Activated CD8-positive, alpha-beta T cell treated with anti-CD3 and anti-CD28 coated beads, Interleukin-2, amount 10 ng/mL, durations not matched to agents 7 days and 5 days (primary cell): ENCODE measurements around the gene TBC1D16. TPM values are rescaled to one million over a fixed set of nuclear protein-coding genes. Genes with fewer than 3 reads are reported as not detected.
"Not testable (repeated sequence)": the region's sequence is repeated elsewhere in the genome, so short reads cannot be mapped to it uniquely, and the experiment has no call there.

Source experiments
- ATAC-seq: fragments of 150-1000 bp; cut with Tn5 transposase; one replicate; pipeline ENCODE4 v1.10.0; 2021; ENCODE audit warnings: moderate library complexity
- CTCF ChIA-PET: fragments of 350-600 bp; sonication (Branson Sonifier 250); formaldehyde crosslinking; loops from one replicate; lab custom pipeline; 2021; ENCODE audit warnings: antibody characterized with exemption; lab: Charles Lee
- POLR2A ChIA-PET: fragments of 350-600 bp; sonication (Branson Sonifier 250); formaldehyde crosslinking; loops from one replicate; lab custom pipeline; 2021; ENCODE audit warnings: antibody characterized with exemption; lab: Charles Lee
- DNase-seq: peaks from one replicate; pipeline ENCODE4 v3.0.0-alpha.2; 2020
- H3K27ac Mint-ChIP-seq: one replicate; pipeline ENCODE4 v1.8.0; 2021; ENCODE audit warnings: mild to moderate bottlenecking, mixed read lengths
- H3K27me3 Mint-ChIP-seq: one replicate; pipeline ENCODE4 v1.8.0; 2021; ENCODE audit warnings: low read depth, mixed read lengths
- H3K36me3 Mint-ChIP-seq: one replicate; pipeline ENCODE4 v1.8.0; 2021; ENCODE audit warnings: low read depth, mixed read lengths
- H3K4me1 Mint-ChIP-seq: one replicate; pipeline ENCODE4 v1.8.0; 2021; ENCODE audit warnings: low read depth, mixed read lengths
- H3K4me3 Mint-ChIP-seq: one replicate; pipeline ENCODE4 v1.8.0; 2021; ENCODE audit warnings: mild to moderate bottlenecking, mixed read lengths
- H3K9me3 Mint-ChIP-seq: one replicate; pipeline ENCODE4 v1.8.0; 2022; ENCODE audit warnings: mixed read lengths; ENCODE audit not compliant: insufficient read depth
- total RNA-seq, 2 experiments: library from RNA; stranded (reverse); gene quantifications; one replicate each; pipeline ENCODE4 v1.2.3, GENCODE V29; 2021

The TBC1D16 gene
- total RNA-seq, 2 experiments from 2014 or later = 1.3 to 2.1 TPM

DNA sequence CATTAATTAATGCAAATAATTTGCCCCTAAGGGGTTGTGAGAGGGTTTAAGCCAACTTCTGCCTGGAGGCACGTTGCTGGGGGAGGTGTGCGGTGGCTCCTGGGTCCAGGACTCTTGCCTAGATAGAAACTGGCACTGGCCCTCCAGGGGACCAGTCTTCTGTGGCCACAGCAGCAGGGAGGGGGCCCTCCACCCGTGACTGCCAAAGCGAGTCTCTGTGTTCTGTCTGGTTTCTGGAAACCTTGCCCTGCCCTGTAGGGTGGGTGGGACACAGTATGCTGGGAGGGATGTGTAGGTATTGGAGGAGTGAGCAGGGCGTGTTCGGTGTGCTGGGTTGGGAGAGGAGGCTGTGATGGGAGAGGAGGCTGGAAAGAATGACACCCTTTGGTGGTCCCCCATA is 78.8 kb downstream of the TBC1D16 start:
- no peak overlapping the region for H3K4me3 Mint-ChIP-seq
- no peak for DNase-seq
- ATAC-seq = no peak
- no peak overlapping the region for H3K27ac Mint-ChIP-seq
- H3K27me3 Mint-ChIP-seq = peaks cover 9% of the 10 kb centered on the region
- H3K4me1 Mint-ChIP-seq = peaks cover 4% of the 10 kb centered on the region
- POLR2A ChIA-PET = no interaction called here
- H3K36me3 Mint-ChIP-seq = no peaks in the 10 kb centered on the region
- CTCF ChIA-PET = no interaction called here
- H3K9me3 Mint-ChIP-seq = no peaks in the 10 kb centered on the region

DNA sequence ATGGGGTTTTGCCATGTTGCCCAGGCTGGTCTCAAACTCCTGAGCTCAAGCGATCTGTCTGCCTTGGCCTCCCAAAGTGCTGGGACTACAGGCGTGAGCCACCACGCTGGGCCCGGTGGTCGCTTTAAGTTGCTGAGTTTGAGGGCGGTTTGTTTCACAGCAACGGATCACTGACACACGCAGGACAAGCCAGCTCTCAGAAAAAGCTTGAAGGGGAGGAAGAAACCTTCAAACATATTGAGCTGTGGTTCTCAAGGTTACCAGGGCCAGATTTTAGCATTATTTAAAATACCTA is 79.3 kb downstream of the TBC1D16 start:
- H3K4me1 Mint-ChIP-seq, H3K27ac Mint-ChIP-seq, ATAC-seq, POLR2A ChIA-PET, H3K9me3 Mint-ChIP-seq, H3K27me3 Mint-ChIP-seq, H3K4me3 Mint-ChIP-seq, DNase-seq, H3K36me3 Mint-ChIP-seq, CTCF ChIA-PET: not testable (repeated sequence)

DNA sequence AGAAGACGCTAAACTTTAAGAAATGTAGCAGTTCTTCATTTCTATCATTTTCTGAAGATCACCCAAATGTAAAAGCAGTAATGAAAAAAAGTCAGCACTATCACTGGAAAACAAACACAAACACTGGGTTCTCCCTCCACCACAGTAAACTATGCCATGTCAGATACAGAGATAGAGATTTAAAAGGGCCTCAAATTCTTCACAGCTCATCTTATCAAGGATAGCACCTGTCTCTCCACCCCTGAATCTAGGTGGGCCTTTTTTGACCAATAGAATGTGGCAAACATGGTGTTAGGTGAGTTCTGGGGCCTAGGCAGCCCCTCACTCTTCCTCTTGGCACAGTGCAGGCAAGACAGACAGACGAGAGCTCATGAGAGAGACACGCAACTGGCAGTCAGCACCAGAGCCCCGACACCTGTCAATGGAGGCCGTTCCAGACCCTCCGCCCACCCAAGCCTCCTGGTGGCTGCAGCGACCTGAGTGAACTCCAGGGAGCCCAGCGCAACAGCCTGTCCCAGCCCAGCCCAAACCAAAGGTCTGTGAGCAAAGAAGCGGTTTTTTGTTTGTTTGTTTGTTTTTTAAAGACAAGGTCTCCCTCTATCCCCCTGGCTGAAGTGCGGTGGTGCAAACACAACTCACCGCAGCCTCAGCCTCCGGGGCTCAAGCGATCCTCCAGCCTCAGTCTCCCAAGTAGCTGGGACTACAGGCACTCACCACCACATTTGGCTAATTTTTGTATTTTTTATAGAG is 79.8 kb downstream of the TBC1D16 start:
- Mint-ChIP-seq H3K27ac (no peak overlapping the region), H3K4me1 (peaks cover 2% of the 10 kb centered on the region), H3K4me3 (no peak overlapping the region), H3K27me3 (peaks cover 9% of the 10 kb centered on the region), H3K9me3 (no peaks in the 10 kb centered on the region), H3K36me3 (no peaks in the 10 kb centered on the region)
- no peak for DNase-seq
- CTCF ChIA-PET = interaction anchor here (1.0 to 1.3 kb wide), 2 partner anchors 15 to 209 kb away, joined by 3 to 7 read pairs; no protein-coding TSS in a partner anchor
- POLR2A ChIA-PET = no interaction called here
- no peak for ATAC-seq

DNA sequence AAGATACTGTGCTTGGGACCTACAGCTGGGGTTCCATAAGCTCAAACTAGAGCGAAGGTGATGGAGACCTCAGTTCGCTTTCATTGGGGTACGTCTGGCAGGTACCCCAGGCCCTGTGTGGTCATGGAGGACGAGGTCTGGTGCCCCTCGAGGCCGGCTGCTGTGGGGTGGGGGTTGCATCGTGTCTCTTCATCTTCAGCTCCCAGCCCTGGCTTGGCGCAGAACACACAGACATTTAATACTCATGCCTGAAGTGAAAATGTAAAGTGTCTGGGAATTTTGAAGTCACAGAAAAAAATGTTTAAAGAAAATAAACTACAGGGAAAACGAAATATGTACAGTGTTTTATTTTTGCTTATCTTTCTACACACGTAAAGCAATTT is 80.5 kb downstream of the TBC1D16 start:
- no peaks in the 10 kb centered on the region for H3K4me1 Mint-ChIP-seq
- ChIA-PET CTCF (interaction anchor here (0.9 to 1.3 kb wide), 3 partner anchors 15 to 208 kb away, joined by 3 to 7 read pairs (median 3); no protein-coding TSS in a partner anchor), POLR2A (no interaction called here)
- peaks cover 9% of the 10 kb centered on the region for H3K27me3 Mint-ChIP-seq
- H3K27ac Mint-ChIP-seq = no peak overlapping the region
- DNase-seq (no peak), ATAC-seq (no peak)
- H3K36me3 Mint-ChIP-seq = no peaks in the 10 kb centered on the region
- H3K9me3 Mint-ChIP-seq = no peaks in the 10 kb centered on the region
- H3K4me3 Mint-ChIP-seq = no peak overlapping the region

DNA sequence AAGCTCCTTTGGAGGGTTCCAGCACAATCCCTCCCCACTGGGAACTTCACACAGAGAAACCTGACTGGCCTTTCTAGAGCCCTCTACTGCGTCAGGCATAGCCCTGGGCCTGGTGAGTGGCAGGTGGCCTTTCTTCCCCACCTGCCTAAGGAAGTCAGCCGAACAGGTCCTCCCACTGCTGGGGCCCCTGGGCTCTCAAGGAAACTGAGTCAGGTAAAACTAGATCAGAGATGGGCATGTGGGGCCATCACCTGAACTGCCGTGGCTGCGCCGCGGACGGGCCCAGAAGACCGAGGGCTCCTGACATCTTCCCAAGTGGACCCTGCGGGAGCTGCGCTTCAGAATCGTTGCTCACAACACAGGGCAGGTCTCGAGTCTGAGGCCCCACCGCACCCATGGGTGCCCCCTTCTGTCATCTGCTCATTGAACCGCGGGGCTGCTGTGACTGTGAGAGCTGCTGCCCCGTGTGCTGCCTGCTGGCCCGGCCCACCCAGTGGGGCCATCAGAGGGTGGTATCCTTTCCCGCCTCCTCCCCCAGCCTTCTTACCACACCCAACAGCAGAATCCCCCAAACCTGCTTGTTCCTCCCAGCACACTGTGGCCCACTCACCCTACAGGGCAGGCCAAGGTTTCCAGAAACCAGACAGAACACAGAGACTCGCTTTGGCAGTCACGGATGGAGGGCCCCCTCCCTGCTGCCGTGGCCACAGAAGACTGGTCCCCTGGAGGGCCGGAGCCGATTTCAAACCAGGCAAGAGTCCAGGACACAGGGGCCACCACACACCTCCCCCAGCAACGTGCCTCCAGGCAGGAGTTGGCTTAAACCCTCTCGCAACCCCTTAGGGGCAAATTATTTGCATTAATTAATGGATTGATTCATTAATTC is 81.1 kb downstream of the TBC1D16 start:
- Mint-ChIP-seq H3K4me1 (no peaks in the 10 kb centered on the region), H3K4me3 (no peak overlapping the region), H3K27me3 (peaks cover 9% of the 10 kb centered on the region), H3K9me3 (no peaks in the 10 kb centered on the region), H3K36me3 (no peaks in the 10 kb centered on the region), H3K27ac (no peak overlapping the region)
- CTCF ChIA-PET = interaction anchor here (0.9 to 1.3 kb wide), 3 partner anchors 16 to 208 kb away, joined by 3 to 7 read pairs (median 3); no protein-coding TSS in a partner anchor
- POLR2A ChIA-PET = no interaction called here
- ATAC-seq = no peak
- DNase-seq = no peak

DNA sequence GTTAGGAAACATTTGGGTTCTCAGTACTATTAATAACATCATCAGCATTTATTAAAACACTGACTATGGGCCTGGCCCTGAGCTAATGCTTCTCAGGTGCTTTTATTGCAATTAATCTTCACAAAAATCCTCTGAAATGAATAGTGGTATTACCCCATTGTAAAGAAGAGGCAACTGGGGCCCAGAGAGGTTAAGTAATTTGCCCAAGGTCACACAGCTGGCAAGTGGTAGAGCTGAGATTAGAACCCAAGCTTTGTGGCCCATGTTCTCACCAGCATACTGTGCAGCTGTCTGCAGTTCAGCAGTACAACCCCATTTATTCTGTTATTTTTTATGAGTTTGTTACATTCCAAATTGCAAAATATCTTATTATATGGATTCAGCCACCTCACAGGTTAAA is 82.3 kb downstream of the TBC1D16 start:
- Mint-ChIP-seq H3K9me3 (no peaks in the 10 kb centered on the region), H3K27ac (no peak overlapping the region), H3K27me3 (peaks cover 3% of the 10 kb centered on the region), H3K4me3 (no peak overlapping the region), H3K4me1 (no peaks in the 10 kb centered on the region), H3K36me3 (no peaks in the 10 kb centered on the region)
- no peak for ATAC-seq
- CTCF ChIA-PET = interaction anchor here (0.7 kb wide), 1 partner anchor 207 kb away, joined by 3 read pairs; no protein-coding TSS in a partner anchor
- POLR2A ChIA-PET = no interaction called here
- no peak for DNase-seq

DNA sequence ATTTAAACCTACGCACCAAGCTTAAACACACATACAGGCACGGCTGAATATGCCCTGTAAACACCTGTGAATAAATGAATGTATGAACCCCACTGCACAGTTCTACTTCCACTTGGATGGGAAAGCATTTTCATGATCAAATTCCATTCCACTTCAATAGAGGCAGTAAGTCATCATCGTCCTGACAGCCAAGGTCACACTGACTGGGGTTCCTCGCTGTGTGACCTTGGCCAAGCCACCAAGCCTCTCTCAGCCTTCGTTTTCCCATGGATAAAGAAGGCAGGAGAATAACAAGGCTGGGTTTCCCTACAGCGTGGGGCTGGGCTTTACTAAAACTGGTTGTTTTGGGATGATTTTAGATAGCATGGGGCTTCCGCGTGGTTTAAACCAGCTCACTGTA is 82.8 kb downstream of the TBC1D16 start:
- CTCF ChIA-PET = interaction anchor here (0.7 kb wide), 1 partner anchor 207 kb away, joined by 3 read pairs; no protein-coding TSS in a partner anchor
- Mint-ChIP-seq H3K4me3 (no peak overlapping the region), H3K9me3 (no peaks in the 10 kb centered on the region), H3K27ac (no peak overlapping the region), H3K27me3 (peaks cover 3% of the 10 kb centered on the region), H3K4me1 (no peaks in the 10 kb centered on the region), H3K36me3 (no peaks in the 10 kb centered on the region)
- POLR2A ChIA-PET = no interaction called here
- DNase-seq (no peak), ATAC-seq (no peak)

DNA sequence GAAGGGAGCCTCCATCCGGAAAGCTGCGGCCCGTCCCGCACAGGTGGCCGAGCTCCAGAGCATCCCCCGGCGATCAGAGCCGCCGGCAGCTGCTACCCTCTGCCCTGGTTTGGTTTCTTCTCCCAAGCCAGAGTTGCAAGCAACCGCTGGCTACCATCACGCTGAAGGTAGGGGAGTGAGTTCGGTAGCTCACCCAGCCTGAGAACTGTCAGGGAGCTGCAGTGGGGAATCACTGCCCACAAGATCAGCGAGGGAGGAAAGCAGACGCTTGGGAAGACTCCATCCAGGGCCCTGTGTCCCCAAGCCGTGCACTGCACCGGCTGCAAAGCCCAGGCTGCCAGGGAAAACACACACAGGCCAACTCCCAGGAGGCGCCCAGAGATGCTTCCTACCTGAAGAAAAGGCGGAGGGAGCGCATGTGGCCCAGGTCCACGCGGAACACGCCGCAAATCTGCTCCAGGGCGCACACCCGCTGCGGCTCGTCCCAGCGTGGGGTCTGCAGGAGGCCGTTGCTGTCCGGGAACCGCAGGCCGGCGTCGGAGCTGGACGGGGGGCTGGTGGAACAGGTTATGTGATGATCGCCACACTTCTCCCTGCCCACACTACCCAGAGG is 83.3 kb downstream of the TBC1D16 start:
- CTCF ChIA-PET = interaction anchor here (0.7 kb wide), 1 partner anchor 206 kb away, joined by 3 read pairs; no protein-coding TSS in a partner anchor
- Mint-ChIP-seq H3K4me1 (no peaks in the 10 kb centered on the region), H3K4me3 (no peak overlapping the region), H3K36me3 (no peaks in the 10 kb centered on the region), H3K27me3 (peaks cover 2% of the 10 kb centered on the region), H3K9me3 (no peaks in the 10 kb centered on the region), H3K27ac (no peak overlapping the region)
- POLR2A ChIA-PET = no interaction called here
- ATAC-seq (no peak), DNase-seq (no peak)

DNA sequence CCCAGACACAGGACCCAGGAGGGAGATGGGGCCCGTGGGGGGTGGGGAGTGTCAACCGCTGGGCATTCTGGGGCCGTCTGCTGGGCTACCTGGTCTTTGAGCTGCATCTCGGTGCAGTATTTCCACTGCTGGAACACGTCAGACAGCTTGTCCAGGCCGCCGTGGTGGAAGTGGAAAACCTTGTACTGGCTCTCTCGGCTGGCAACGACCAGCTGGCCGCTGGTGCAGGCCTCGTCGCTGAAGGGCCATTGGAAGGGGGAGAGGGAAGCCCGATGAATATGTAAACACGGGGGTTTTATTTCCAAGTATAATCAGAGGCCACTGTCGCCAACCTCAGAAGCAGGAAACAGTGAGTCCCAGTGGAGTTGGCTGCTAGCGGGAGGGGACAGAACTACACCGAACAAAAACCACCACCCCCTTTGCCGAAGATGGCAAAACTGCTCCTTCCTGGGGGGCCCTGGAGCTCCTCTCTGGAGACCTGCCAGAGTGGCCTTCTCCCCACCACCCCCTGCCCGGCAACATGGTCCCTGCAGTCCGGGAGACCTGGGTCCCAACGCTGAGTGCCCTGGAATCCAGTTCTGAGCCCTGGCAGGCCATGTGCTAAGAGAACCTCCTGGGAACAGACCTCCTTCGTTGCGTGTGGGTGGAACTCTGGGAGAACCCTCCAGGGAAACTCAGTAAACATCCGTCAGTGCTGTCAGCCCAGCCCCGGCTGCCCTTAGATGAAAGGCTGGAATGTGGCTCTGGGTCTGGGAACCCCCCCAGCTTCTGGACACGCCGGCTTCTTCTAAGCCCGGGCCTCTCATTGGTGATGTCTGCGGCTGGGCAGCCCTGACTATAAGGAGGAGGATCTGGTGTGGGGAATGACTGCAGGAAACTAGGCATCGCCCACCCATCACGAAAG is 84.1 kb downstream of the TBC1D16 start:
- ChIA-PET CTCF (no interaction called here), POLR2A (no interaction called here)
- DNase-seq (no peak), ATAC-seq (no peak)
- H3K4me3 Mint-ChIP-seq = no peak overlapping the region
- H3K27ac Mint-ChIP-seq = no peak overlapping the region
- H3K36me3 Mint-ChIP-seq = no peaks in the 10 kb centered on the region
- H3K27me3 Mint-ChIP-seq = no peaks in the 10 kb centered on the region
- no peaks in the 10 kb centered on the region for H3K4me1 Mint-ChIP-seq
- H3K9me3 Mint-ChIP-seq = no peaks in the 10 kb centered on the region

DNA sequence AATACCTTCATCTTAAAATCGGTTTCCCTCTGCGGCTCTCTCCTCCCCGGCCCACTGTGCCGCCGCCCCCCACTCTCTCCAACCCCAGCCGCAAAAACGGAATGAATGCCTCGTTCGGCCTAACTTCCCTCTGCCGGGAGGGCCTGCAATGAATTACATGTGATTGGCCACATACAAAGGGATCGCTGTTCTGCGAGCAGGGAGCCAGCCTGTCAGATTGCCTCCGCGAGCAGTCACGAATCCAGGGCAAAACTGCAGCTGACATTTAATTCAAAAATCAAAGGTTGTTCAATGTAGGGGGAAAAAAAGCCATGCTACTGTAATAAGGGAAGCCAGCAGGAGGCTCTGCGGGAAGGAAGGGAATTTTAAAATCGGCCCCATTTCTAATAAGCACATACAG is 84.9 kb downstream of the TBC1D16 start:
- no peak for ATAC-seq
- Mint-ChIP-seq H3K4me1 (no peaks in the 10 kb centered on the region), H3K4me3 (no peak overlapping the region), H3K36me3 (no peaks in the 10 kb centered on the region), H3K27ac (no peak overlapping the region), H3K27me3 (no peaks in the 10 kb centered on the region), H3K9me3 (no peaks in the 10 kb centered on the region)
- POLR2A ChIA-PET = no interaction called here
- CTCF ChIA-PET = no interaction called here
- no peak for DNase-seq

DNA sequence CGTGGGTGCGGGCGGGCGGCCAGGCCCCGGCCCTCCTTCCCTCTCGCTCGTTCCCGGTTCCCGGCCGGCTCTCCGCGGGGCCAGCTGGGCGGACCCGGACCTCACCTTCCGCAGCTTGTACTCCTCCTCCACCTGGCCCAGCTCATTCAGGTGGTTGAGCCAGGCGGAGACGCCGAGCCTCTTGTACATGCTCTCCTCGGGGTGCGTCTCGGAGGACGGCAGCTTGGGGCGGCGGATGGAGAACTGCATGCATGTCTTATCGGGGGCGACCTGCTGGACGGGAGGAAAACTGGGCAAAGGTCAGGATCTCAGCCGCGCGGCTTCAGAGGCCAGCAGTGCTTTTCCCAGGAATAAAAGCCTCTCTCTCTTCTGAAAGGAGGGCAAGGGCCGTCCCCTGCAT is 85.4 kb downstream of the TBC1D16 start:
- no peak for DNase-seq
- POLR2A ChIA-PET = no interaction called here

More for the DNA sequence above, 85.4 kb downstream of the TBC1D16 start:
- no peak for ATAC-seq
- Mint-ChIP-seq H3K9me3 (no peaks in the 10 kb centered on the region), H3K36me3 (no peaks in the 10 kb centered on the region), H3K4me1 (no peaks in the 10 kb centered on the region), H3K4me3 (no peak overlapping the region), H3K27me3 (no peaks in the 10 kb centered on the region), H3K27ac (no peak overlapping the region)
- CTCF ChIA-PET = no interaction called here
